ENCODE results near the gene NDUFAF2. TPM values are rescaled to one million over a fixed set of nuclear protein-coding genes. Genes with fewer than 3 reads are reported as not detected.

NDUFAF2 gene
- total and polyA plus RNA-seq, 9 donors: 24.8 to 81.7 (median 31.8) TPM

- intact Hi-C loops (cut with DNase I): no loop called here
- DNase-seq: no peak
- TF ChIP-seq POLR2A (IDR thresholded peaks at IDR 0.05) (no peak), EP300 (IDR thresholded peaks at IDR 0.05) (no peak)
- TF ChIP-seq, protein P1, sequence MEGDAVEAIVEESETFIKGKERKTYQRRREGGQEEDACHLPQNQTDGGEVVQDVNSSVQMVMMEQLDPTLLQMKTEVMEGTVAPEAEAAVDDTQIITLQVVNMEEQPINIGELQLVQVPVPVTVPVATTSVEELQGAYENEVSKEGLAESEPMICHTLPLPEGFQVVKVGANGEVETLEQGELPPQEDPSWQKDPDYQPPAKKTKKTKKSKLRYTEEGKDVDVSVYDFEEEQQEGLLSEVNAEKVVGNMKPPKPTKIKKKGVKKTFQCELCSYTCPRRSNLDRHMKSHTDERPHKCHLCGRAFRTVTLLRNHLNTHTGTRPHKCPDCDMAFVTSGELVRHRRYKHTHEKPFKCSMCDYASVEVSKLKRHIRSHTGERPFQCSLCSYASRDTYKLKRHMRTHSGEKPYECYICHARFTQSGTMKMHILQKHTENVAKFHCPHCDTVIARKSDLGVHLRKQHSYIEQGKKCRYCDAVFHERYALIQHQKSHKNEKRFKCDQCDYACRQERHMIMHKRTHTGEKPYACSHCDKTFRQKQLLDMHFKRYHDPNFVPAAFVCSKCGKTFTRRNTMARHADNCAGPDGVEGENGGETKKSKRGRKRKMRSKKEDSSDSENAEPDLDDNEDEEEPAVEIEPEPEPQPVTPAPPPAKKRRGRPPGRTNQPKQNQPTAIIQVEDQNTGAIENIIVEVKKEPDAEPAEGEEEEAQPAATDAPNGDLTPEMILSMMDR (IDR thresholded peaks at IDR 0.05): no peak
- H3K36me3 ChIP-seq: no peaks in the 10 kb centered on the region
- H3K4me1 ChIP-seq (ENCODE audit: insufficient read depth): no peaks in the 10 kb centered on the region
- no peaks in the 10 kb centered on the region for H3K9me3 ChIP-seq
- H3K27ac ChIP-seq: no peak overlapping the region
- no peak overlapping the region for H3K4me3 ChIP-seq
- no peaks in the 10 kb centered on the region for H3K27me3 ChIP-seq
- 92 to 97% (median 94%) methylated on average over 3 of the region's 3 CpGs for WGBS, 3 donors
Observed at GRCh38 chr5:61001647-61002046, 56.6 kb downstream of the NDUFAF2 start.

DNA sequence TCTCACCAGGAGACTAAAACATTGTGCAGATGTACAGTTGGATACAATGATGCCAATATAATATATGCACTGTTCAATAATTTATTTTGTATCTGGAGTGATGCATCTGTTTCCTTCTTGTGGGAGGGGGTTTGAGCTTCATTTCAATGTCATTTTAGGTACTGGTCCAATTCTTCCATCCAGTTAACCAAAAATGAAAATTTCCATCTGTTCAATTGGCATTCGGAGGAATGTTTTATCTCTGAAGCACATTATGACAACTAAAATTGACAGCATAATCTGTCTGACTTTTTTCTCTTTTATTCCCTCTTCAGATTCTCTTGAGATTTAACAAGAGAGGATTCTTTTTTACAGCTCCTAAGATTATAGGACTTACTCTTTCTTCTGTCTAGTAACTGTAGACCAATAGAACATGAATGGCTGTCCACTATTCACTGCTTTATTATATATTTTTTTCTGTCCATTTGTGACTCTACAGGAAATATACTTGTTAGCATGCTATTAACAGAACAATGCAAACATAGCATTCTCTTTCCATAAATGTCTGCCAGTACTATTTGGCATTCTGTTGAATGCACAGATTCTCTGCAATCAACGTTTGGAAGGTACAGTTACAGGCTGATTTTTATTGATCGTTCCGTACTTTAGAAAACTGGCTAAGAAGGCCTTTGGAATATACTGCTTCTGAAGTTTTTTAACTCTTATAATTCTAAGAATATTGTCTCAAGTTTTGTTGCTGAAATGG, 57.8 kb downstream of the NDUFAF2 start:
- H3K36me3 ChIP-seq: no peaks in the 10 kb centered on the region
- no peaks in the 10 kb centered on the region for H3K9me3 ChIP-seq
- H3K27me3 ChIP-seq: no peaks in the 10 kb centered on the region
- H3K27ac ChIP-seq: no peak overlapping the region
- 55 to 72% (median 64%) methylated on average over 4 of the region's 4 CpGs for WGBS, 3 donors
- DNase-seq: no peak
- H3K4me3 ChIP-seq: no peak overlapping the region
- H3K4me1 ChIP-seq (ENCODE audit: insufficient read depth): no peaks in the 10 kb centered on the region
- TF ChIP-seq POLR2A (IDR thresholded peaks at IDR 0.05) (no peak), EP300 (IDR thresholded peaks at IDR 0.05) (no peak)
- TF ChIP-seq, protein P1 (IDR thresholded peaks at IDR 0.05): no peak
- intact Hi-C loops (cut with DNase I): no loop called here

GRCh38 chr5:61004448-61004847, 59.4 kb downstream of the NDUFAF2 start:
- no peak overlapping the region for H3K27ac ChIP-seq
- H3K9me3 ChIP-seq: no peaks in the 10 kb centered on the region
- H3K36me3 ChIP-seq: no peaks in the 10 kb centered on the region
- TF ChIP-seq POLR2A (IDR thresholded peaks at IDR 0.05) (no peak), EP300 (IDR thresholded peaks at IDR 0.05) (no peak)
- TF ChIP-seq, protein P1 (IDR thresholded peaks at IDR 0.05): no peak
- H3K27me3 ChIP-seq: no peaks in the 10 kb centered on the region
- intact Hi-C loops (cut with DNase I): no loop called here
- DNase-seq: no peak
- H3K4me1 ChIP-seq (ENCODE audit: insufficient read depth): no peaks in the 10 kb centered on the region
- H3K4me3 ChIP-seq: no peak overlapping the region

- H3K9me3 ChIP-seq: no peaks in the 10 kb centered on the region
- no peaks in the 10 kb centered on the region for H3K27me3 ChIP-seq
- no peak for DNase-seq
- no peak overlapping the region for H3K4me3 ChIP-seq
- no peak overlapping the region for H3K27ac ChIP-seq
- no peak for TF ChIP-seq POLR2A (IDR thresholded peaks at IDR 0.05)
- H3K4me1 ChIP-seq (ENCODE audit: insufficient read depth): no peaks in the 10 kb centered on the region
- intact Hi-C loops (cut with DNase I): no loop called here
- no peaks in the 10 kb centered on the region for H3K36me3 ChIP-seq
Observed at GRCh38 chr5:61009907-61010306, 64.9 kb downstream of the NDUFAF2 start.
